Astrocyte of the spinal cord (primary cell): ENCODE measurements around the gene LRP1B.

Experiments
- DNase-seq: peaks from one replicate; pipeline ENCODE4 v3.0.0; 2011; ENCODE audit warnings: low read depth, low spot score
- H3K4me3 ChIP-seq: 2 replicates; pipeline ENCODE4 v1.5.1; 2011; ENCODE audit warnings: low read depth, mild to moderate bottlenecking, low read length, moderate library complexity
- CTCF ChIP-seq: IDR thresholded peaks from 2 replicates; pipeline ENCODE4 v1.5.1; 2012; ENCODE audit warnings: low read depth, mild to moderate bottlenecking, low read length, inconsistent platforms
- in situ Hi-C: cut with HindIII; loops from 2 replicates; pipeline ENCODE4 v1.10.0; 2017; ENCODE audit warnings: low sequenced_read_pairs

Gene LRP1B

DNA sequence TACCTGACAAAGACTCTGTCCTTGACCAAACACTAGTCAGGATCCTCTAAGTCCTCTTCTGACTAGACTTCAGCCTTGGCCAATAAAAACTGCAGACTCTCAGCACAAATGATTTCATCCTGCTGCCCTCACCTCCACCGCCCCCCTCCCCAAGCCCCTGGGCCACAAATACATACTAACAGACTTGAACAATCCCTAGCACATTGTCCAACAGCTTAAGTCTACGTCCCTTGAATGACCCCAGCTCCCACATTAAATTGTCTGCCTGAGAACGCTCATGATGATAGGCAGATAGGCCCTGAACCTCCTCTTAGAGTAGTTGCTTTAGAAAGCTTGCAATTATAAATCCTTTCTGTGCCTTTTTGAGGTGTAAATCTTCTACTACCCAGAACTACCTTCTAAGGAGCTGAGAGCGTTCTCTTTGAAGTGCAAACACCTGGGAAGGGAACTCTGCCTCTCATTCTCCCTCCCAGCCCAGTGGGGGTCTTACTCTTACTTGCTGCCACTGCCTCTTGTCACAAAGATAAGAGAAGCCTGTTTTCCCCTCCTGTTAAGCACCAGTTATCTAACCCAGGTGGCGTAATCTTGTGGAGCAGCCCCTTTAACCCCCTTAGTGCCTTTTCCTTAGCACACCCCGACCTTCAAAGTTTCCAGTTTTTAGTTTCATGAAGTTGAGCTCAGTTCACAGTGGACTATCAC is 1225.6 kb downstream of the LRP1B start:
- in situ Hi-C loops = no loop called here
- DNase-seq = no peak
- no peak for TF ChIP-seq CTCF
- no peak overlapping the region for H3K4me3 ChIP-seq

DNA sequence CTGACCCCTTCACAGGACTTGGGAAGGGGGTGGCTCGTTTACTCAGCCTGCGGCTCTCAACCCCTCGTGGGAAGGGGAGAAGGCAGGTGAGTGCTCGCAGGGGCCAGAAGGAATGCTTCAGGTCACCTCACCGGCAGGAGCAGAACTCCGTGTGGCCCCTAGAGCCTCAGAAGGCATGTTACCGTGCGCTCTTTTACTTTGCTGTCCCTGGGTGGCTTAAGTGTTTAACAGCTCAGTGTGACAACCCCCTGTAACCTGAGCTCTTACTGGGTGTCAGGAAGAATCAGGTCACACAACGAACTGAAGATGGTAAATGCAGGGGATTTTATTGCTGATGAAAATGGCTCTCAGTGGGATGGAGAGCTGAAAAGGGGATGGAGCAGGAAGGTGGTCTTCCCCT is 1235.4 kb downstream of the LRP1B start:
- TF ChIP-seq CTCF = no peak
- no peak for DNase-seq

GRCh38 chr2:140893685-140894084 is 1237.1 kb downstream of the LRP1B start:
- peak; percentile 69 for DNase-seq
- in situ Hi-C loops = no loop called here
- H3K4me3 ChIP-seq = no peak overlapping the region
- TF ChIP-seq CTCF = no peak

More for the DNA sequence above, 1235.4 kb downstream of the LRP1B start:
- no peak overlapping the region for H3K4me3 ChIP-seq
- in situ Hi-C loops = no loop called here

- in situ Hi-C loops = no loop called here
- DNase-seq = peak; percentile 5
- no peak overlapping the region for H3K4me3 ChIP-seq
- TF ChIP-seq CTCF = no peak
Measured at GRCh38 chr2:140892911-140893637, 1237.7 kb downstream of the LRP1B start.

GRCh38 chr2:140892436-140892835 is 1238.4 kb downstream of the LRP1B start:
- H3K4me3 ChIP-seq = no peak overlapping the region
- no peak for TF ChIP-seq CTCF
- peak; percentile 8 for DNase-seq
- in situ Hi-C loops = no loop called here

DNA sequence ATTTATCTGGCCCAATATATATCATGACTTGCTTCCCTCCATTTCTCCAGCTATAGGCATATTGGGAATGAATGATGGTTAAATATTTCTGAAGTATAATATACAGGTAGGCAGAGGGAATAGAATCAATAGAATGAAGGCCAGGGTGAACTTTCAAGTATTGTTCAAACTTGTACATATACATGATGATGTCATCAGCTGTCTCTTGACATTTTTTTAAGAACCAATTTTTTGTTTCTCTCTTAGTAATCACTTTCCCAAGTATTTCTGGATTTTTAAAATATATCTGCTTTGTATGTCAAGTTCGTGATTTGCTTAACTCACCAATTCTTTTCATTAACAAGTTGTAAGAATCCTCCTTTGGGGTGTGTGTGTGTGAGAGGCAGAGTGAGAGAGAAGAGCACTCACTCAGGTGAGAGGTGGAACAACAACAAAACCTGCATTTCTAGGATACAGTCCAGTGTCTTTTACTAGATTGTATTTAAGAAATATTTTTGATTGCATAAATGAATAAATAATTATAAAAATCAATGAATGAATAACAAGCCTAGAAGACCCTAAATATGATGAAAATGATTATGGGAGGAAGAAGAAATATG is 1239.1 kb downstream of the LRP1B start:
- TF ChIP-seq CTCF = peak; percentile 23
- in situ Hi-C loops = no loop called here
- DNase-seq = no peak
- no peak overlapping the region for H3K4me3 ChIP-seq
